DND-41 (cell line): ENCODE results near the gene PDE4D.

Source experiments
- ATAC-seq: fragments of 200-7000 bp; cut with Tn5 transposase; 3 replicates; pipeline ENCODE4 v1.9.1; 2021; ENCODE audit warnings: low read depth; ENCODE audit not compliant: insufficient read depth
- DNase-seq: peaks from one replicate; pipeline ENCODE4 v3.0.0-alpha.2; 2020
- H2AFZ ChIP-seq: 2 replicates; pipeline ENCODE4 v1.6.0; 2012; ENCODE audit warnings: low read depth, low read length
- H3K27ac ChIP-seq: 2 replicates; pipeline ENCODE4 v1.5.1; 2012; ENCODE audit warnings: low read length, inconsistent platforms
- H3K27me3 ChIP-seq: fragments of 200-600 bp; sonication (generic); 2 replicates; pipeline ENCODE4 v1.6.0; 2012; ENCODE audit warnings: low read length, mild to moderate bottlenecking, inconsistent platforms; ENCODE audit not compliant: insufficient read depth, poor library complexity
- H3K36me3 ChIP-seq: 2 replicates; pipeline ENCODE4 v1.5.1; 2012; ENCODE audit warnings: low read length, inconsistent platforms; ENCODE audit not compliant: insufficient read depth
- H3K4me1 ChIP-seq: 2 replicates; pipeline ENCODE4 v1.5.1; 2012; ENCODE audit warnings: mild to moderate bottlenecking, low read length; ENCODE audit not compliant: insufficient read depth
- H3K4me2 ChIP-seq: 2 replicates; pipeline ENCODE4 v1.6.0; 2012; ENCODE audit warnings: mild to moderate bottlenecking, moderate library complexity, low read length, inconsistent platforms; ENCODE audit not compliant: insufficient read depth
- H3K4me3 ChIP-seq, 2 experiments: fragments of 200-600 bp in 1 of 2; shearing (Covaris generic) in 1 of 2; 2 replicates each; pipeline ENCODE4 v1.5.1; 2012 to 2016; ENCODE audit warnings: inconsistent platforms in 2 of 2, low read length in 2 of 2, mild to moderate bottlenecking in 2 of 2, low read depth in 1 of 2, moderate library complexity in 1 of 2
- H3K79me2 ChIP-seq: 2 replicates; pipeline ENCODE4 v1.6.0; 2012; ENCODE audit warnings: low read length, inconsistent platforms; ENCODE audit not compliant: insufficient read depth
- H3K9ac ChIP-seq: 2 replicates; pipeline ENCODE4 v1.6.0; 2012; ENCODE audit warnings: low read depth, mild to moderate bottlenecking, inconsistent platforms, low read length, moderate library complexity
- H3K9me3 ChIP-seq: 2 replicates; pipeline ENCODE4 v1.5.1; 2012; ENCODE audit warnings: low read length, moderate library complexity, mild to moderate bottlenecking, inconsistent platforms; ENCODE audit not compliant: insufficient read depth, severe bottlenecking
- H4K20me1 ChIP-seq: 2 replicates; pipeline ENCODE4 v1.6.0; 2012; ENCODE audit warnings: low read length; ENCODE audit not compliant: insufficient read depth
- CTCF ChIP-seq: IDR thresholded peaks from 2 replicates; pipeline ENCODE4 v1.5.1; 2012; ENCODE audit warnings: borderline replicate concordance, low read length, moderate library complexity, mild to moderate bottlenecking; ENCODE audit not compliant: poor library complexity, severe bottlenecking; ENCODE audit errors: extremely low read depth
- EZH2 ChIP-seq: IDR thresholded peaks from 3 replicates; pipeline ENCODE4 v1.6.1; 2012; ENCODE audit warnings: borderline replicate concordance, low read depth, mild to moderate bottlenecking, moderate library complexity, low read length, inconsistent platforms; ENCODE audit not compliant: severe bottlenecking

Gene PDE4D

GRCh38 chr5:59768152-59769040 lies 125.1 kb downstream of the PDE4D start:
- no peaks in the 10 kb centered on the region for H3K79me2 ChIP-seq
- no peak overlapping the region for H3K4me3 ChIP-seq
- H4K20me1 ChIP-seq: no peaks in the 10 kb centered on the region
- TF ChIP-seq EZH2 (no peak), CTCF (no peak)
- no peaks in the 10 kb centered on the region for H3K9me3 ChIP-seq
- DNase-seq (no peak), ATAC-seq (no peak)
- no peaks in the 10 kb centered on the region for H3K36me3 ChIP-seq
- no peaks in the 10 kb centered on the region for H3K27me3 ChIP-seq
- no peak overlapping the region for H2AFZ ChIP-seq
- H3K4me1 ChIP-seq: no peaks in the 10 kb centered on the region
- no peak overlapping the region for H3K4me2 ChIP-seq
- H3K27ac ChIP-seq: no peak overlapping the region
- no peak overlapping the region for H3K9ac ChIP-seq

GRCh38 chr5:59767681-59768151 lies 125.8 kb downstream of the PDE4D start:
- no peaks in the 10 kb centered on the region for H4K20me1 ChIP-seq
- no peak overlapping the region for H2AFZ ChIP-seq
- H3K79me2 ChIP-seq: no peaks in the 10 kb centered on the region
- H3K27ac ChIP-seq: no peak overlapping the region
- no peaks in the 10 kb centered on the region for H3K9me3 ChIP-seq
- no peaks in the 10 kb centered on the region for H3K27me3 ChIP-seq
- DNase-seq (no peak), ATAC-seq (no peak)
- TF ChIP-seq CTCF: no peak
- TF ChIP-seq EZH2: no peak
- no peak overlapping the region for H3K9ac ChIP-seq
- H3K36me3 ChIP-seq: no peaks in the 10 kb centered on the region
- no peaks in the 10 kb centered on the region for H3K4me1 ChIP-seq
- no peak overlapping the region for H3K4me3 ChIP-seq
- no peak overlapping the region for H3K4me2 ChIP-seq

GRCh38 chr5:59767211-59767605 lies 126.3 kb downstream of the PDE4D start:
- no peaks in the 10 kb centered on the region for H3K9me3 ChIP-seq
- H3K4me2 ChIP-seq: no peak overlapping the region
- H3K4me1 ChIP-seq: no peaks in the 10 kb centered on the region
- H3K4me3 ChIP-seq: no peak overlapping the region
- H2AFZ ChIP-seq: no peak overlapping the region
- H3K27ac ChIP-seq: no peak overlapping the region
- H3K27me3 ChIP-seq: no peaks in the 10 kb centered on the region
- no peak for TF ChIP-seq CTCF
- TF ChIP-seq EZH2: no peak
- H4K20me1 ChIP-seq: no peaks in the 10 kb centered on the region
- no peaks in the 10 kb centered on the region for H3K79me2 ChIP-seq
- H3K9ac ChIP-seq: no peak overlapping the region
- no peak for ATAC-seq
- no peaks in the 10 kb centered on the region for H3K36me3 ChIP-seq
- DNase-seq: no peak
